GM18867 (cell line): Measurements from ENCODE around the gene IQSEC1.

Source experiments
- ATAC-seq: cut with Tn5 transposase; IDR thresholded peaks from one replicate; pipeline ENCODE4 v1.9.1; 2021; ENCODE audit warnings: mild to moderate bottlenecking, moderate library complexity; ENCODE audit not compliant: unreplicated experiment

Gene IQSEC1

GRCh38 chr3:13086531-13086981, 13.3 kb upstream of the IQSEC1 start:
- ATAC-seq: no peak

- no peak for ATAC-seq
These were observed 12.6 kb upstream of the IQSEC1 start for GRCh38 chr3:13085846-13086179.

- ATAC-seq: no peak
These were observed 12.0 kb upstream of the IQSEC1 start for GRCh38 chr3:13085081-13085845.

GRCh38 chr3:13083898-13084297, 10.7 kb upstream of the IQSEC1 start:
- ATAC-seq: no peak

GRCh38 chr3:13083254-13083653, 10.0 kb upstream of the IQSEC1 start:
- ATAC-seq: no peak

GRCh38 chr3:13082677-13083076, 9.4 kb upstream of the IQSEC1 start:
- no peak for ATAC-seq

GRCh38 chr3:13081603-13082360, 8.6 kb upstream of the IQSEC1 start:
- ATAC-seq: no peak

- ATAC-seq: no peak
These were observed 7.4 kb upstream of the IQSEC1 start for GRCh38 chr3:13080591-13080990.

GRCh38 chr3:13080026-13080425, 6.8 kb upstream of the IQSEC1 start:
- no peak for ATAC-seq

GRCh38 chr3:13079510-13079909, 6.3 kb upstream of the IQSEC1 start:
- ATAC-seq: no peak

- ATAC-seq: no peak
These were observed 5.8 kb upstream of the IQSEC1 start for GRCh38 chr3:13079051-13079450.

- no peak for ATAC-seq
These were observed 5.1 kb upstream of the IQSEC1 start for GRCh38 chr3:13078163-13078905.

- no peak for ATAC-seq
These were observed 4.4 kb upstream of the IQSEC1 start for GRCh38 chr3:13077431-13078162.

- ATAC-seq: no peak
These were observed 2.9 kb upstream of the IQSEC1 start for GRCh38 chr3:13075986-13076654.

GRCh38 chr3:13075318-13075717, 2.1 kb upstream of the IQSEC1 start:
- ATAC-seq: no peak

- ATAC-seq: no peak
These were observed 762 bp upstream of the IQSEC1 start for GRCh38 chr3:13074006-13074375.

GRCh38 chr3:13072600-13073325, 466 bp downstream of the IQSEC1 start:
- peak; percentile 13 for ATAC-seq

- peak; percentile 70 for ATAC-seq
These were observed 1.0 kb downstream of the IQSEC1 start for GRCh38 chr3:13072239-13072599.

GRCh38 chr3:13071695-13072094, 1.5 kb downstream of the IQSEC1 start:
- no peak for ATAC-seq
